ENCODE data around the gene SEPTIN1.

Gene SEPTIN1

DNA sequence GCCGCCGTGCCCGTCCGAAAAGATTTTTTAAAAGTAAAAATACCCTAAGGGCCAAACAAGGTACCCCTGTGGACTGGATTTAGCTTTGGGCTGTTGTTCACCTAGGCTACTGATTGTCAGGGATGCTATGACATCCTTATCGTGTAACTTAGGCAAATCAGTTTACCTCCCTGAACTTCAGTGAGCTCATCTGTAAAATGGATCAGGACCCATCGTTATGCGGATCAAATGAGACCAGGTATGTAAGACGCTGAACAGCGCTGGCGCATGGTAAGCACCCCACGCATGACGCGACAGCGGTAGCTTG lies 24.4 kb upstream of the SEPTIN1 start:
- Mint-ChIP-seq H3K9me3 (no peaks in the 10 kb centered on the region), H3K4me1 (peaks cover 15% of the 10 kb centered on the region), H3K27ac (peak overlapping the region; percentile 72 to 92 (median 87)), H3K4me3 (peak overlapping the region; percentile 91 to 98 (median 94)), H3K36me3 (ENCODE audit: low read depth) (peaks cover 4% of the 10 kb centered on the region), H3K27me3 (ENCODE audit: low read depth) (no peaks in the 10 kb centered on the region)
- TF ChIP-seq CTCF (IDR thresholded peaks at IDR 0.05; ENCODE audit: unreplicated experiment in 3 of 3), result no peak

DNA sequence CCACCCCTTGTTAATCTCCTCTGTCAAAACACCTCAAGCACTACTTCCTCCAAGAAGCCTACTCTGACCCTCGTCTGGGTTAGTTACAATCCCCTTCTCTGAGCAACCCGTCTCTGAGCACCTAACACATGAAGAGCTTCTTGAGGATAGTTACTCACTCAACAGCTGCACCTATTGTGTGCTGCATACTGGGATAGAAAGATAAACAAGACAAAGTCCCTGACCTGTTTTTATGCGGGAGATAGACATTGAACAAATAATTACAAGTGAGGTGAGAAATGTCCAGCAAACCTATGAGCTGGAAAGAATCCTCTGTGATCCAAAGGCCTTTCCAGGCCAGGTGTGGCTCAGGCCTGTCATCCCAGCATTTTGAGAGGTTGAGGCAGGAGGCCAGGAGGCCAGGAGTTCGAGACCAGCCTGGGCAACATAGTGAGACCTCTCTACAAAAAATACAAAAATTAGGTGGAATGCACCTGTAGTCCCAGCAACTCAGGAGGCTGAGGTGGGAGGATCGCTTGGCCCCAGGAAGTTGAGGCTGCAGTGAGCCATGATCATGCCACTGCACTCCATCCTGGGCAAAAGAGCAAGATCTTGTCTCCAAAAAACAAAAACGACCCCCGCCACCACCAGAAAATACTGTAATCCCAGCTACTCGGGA lies 19.5 kb upstream of the SEPTIN1 start:
- H3K9me3 Mint-ChIP-seq, result no peaks in the 10 kb centered on the region
- H3K27ac Mint-ChIP-seq, result peak overlapping the region; percentile 96 to 99 (median 97)
- H3K36me3 Mint-ChIP-seq (ENCODE audit: low read depth), result peaks cover 14% of the 10 kb centered on the region
- peaks cover 22% of the 10 kb centered on the region for H3K4me1 Mint-ChIP-seq
- H3K27me3 Mint-ChIP-seq (ENCODE audit: low read depth), result no peaks in the 10 kb centered on the region
- TF ChIP-seq CTCF (IDR thresholded peaks at IDR 0.05; ENCODE audit: unreplicated experiment in 3 of 3), result no peak
- H3K4me3 Mint-ChIP-seq, result peak overlapping the region; percentile 87 to 89 (median 89)

DNA sequence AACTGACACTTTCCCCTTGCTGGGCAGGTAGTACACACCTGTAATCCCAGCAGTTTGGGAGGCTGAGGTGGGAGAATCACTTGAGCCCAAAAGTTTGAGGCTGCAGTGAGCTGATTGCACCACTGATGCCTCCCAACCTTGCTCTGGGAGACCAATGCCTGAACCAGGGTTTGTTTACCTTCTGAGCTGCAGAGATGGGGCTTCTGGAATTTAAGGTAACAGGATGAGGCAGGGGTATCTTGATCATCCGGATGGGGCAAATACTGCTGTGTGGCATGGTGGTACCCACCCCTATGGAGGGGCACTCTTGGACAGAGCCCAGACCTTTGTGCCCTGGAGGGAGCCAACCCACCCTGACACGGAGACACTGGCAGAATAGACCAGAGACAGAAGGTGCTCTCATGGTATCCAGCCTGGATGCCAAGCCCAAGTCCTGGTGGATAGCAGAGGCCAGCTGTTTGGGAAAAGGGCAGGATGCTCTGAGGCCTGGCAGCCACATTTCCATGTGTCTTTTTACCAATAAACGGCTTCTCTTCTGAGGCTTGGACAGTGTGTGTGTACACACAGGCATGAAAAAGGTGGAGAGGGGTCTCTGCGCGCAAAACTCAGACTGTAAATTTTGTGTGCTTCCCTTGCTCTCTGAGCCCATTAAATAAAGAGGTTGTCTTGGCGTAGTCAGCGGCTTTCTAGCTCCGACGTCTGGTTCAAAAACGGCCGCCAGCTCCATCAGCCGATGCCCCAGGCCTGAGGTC lies 17.2 kb upstream of the SEPTIN1 start:
- Mint-ChIP-seq H3K9me3 (no peaks in the 10 kb centered on the region), H3K4me3 (peak overlapping the region; percentile 87 to 89 (median 89)), H3K36me3 (ENCODE audit: low read depth) (peaks cover 16% of the 10 kb centered on the region), H3K27ac (peak overlapping the region; percentile 96 to 99 (median 97)), H3K27me3 (ENCODE audit: low read depth) (no peaks in the 10 kb centered on the region), H3K4me1 (peaks cover 32% of the 10 kb centered on the region)
- no peak for TF ChIP-seq CTCF (IDR thresholded peaks at IDR 0.05; ENCODE audit: unreplicated experiment in 3 of 3)

GRCh38 chr16:30398661-30399434 lies 16.5 kb upstream of the SEPTIN1 start:
- Mint-ChIP-seq H3K27ac (peak overlapping the region; percentile 96 to 99 (median 97)), H3K27me3 (ENCODE audit: low read depth) (no peaks in the 10 kb centered on the region), H3K36me3 (ENCODE audit: low read depth) (peaks cover 16% of the 10 kb centered on the region), H3K4me3 (peak overlapping the region; percentile 87 to 89 (median 89)), H3K9me3 (no peaks in the 10 kb centered on the region), H3K4me1 (peaks cover 38% of the 10 kb centered on the region)
- no peak for TF ChIP-seq CTCF (IDR thresholded peaks at IDR 0.05; ENCODE audit: unreplicated experiment in 3 of 3)

- Mint-ChIP-seq H3K4me3 (peak overlapping the region in 1 of 3 experiments; percentile 89), H3K4me1 (peaks cover 38% of the 10 kb centered on the region), H3K36me3 (ENCODE audit: low read depth) (peaks cover 16% of the 10 kb centered on the region), H3K27ac (no peak overlapping the region), H3K27me3 (ENCODE audit: low read depth) (no peaks in the 10 kb centered on the region), H3K9me3 (no peaks in the 10 kb centered on the region)
- no peak for TF ChIP-seq CTCF (IDR thresholded peaks at IDR 0.05; ENCODE audit: unreplicated experiment in 3 of 3)
These were observed 15.7 kb upstream of the SEPTIN1 start for GRCh38 chr16:30397776-30398660.
